Smooth muscle cell (in vitro differentiated cells): ENCODE results near the gene SPAG8. TPM values are rescaled to one million over a fixed set of nuclear protein-coding genes. Genes with fewer than 3 reads are reported as not detected.

Experiments
- DNase-seq: peaks from one replicate; lab custom pipeline; 2025; ENCODE audit not compliant: unreplicated experiment; lab: John Stamatoyannopoulos, UW
- H2AFZ ChIP-seq: fragments of 200-600 bp; sonication (generic); 2 replicates; pipeline ENCODE4 v1.6.0; 2016; ENCODE audit warnings: antibody characterized with exemption, low read depth, mild to moderate bottlenecking
- H3F3A ChIP-seq: fragments of 200-600 bp; sonication (generic); 2 replicates; pipeline ENCODE4 v1.6.0; 2017; ENCODE audit warnings: antibody characterized with exemption, low read depth
- H3K27ac ChIP-seq: fragments of 200-600 bp; sonication (generic); 2 replicates; pipeline ENCODE4 v1.5.1; 2016; ENCODE audit warnings: low read depth, mild to moderate bottlenecking
- H3K27me3 ChIP-seq: fragments of 200-600 bp; sonication (generic); 2 replicates; pipeline ENCODE4 v1.6.1; 2016; ENCODE audit warnings: low read depth, mild to moderate bottlenecking
- H3K36me3 ChIP-seq: fragments of 200-600 bp; sonication (generic); 2 replicates; pipeline ENCODE4 v1.5.1; 2016; ENCODE audit warnings: low read depth
- H3K4me1 ChIP-seq: fragments of 200-600 bp; sonication (generic); 2 replicates; pipeline ENCODE4 v1.5.1; 2016; ENCODE audit warnings: low read depth
- H3K4me2 ChIP-seq: fragments of 200-600 bp; sonication (generic); 2 replicates; pipeline ENCODE4 v1.6.0; 2016; ENCODE audit warnings: mild to moderate bottlenecking
- H3K4me3 ChIP-seq: fragments of 200-600 bp; sonication (generic); 2 replicates; pipeline ENCODE4 v1.5.1; 2016; ENCODE audit warnings: mild to moderate bottlenecking
- H3K79me2 ChIP-seq: fragments of 200-600 bp; sonication (generic); 2 replicates; pipeline ENCODE4 v1.6.0; 2016; ENCODE audit warnings: low read depth, mild to moderate bottlenecking
- H3K9ac ChIP-seq: fragments of 200-600 bp; sonication (generic); 2 replicates; pipeline ENCODE4 v1.6.0; 2016; ENCODE audit warnings: low read depth
- H3K9me3 ChIP-seq: fragments of 200-600 bp; sonication (generic); replicated peaks from 2 replicates; pipeline ENCODE4 v1.5.1; 2016; ENCODE audit warnings: low read depth
- H4K20me1 ChIP-seq: fragments of 200-600 bp; sonication (generic); 2 replicates; pipeline ENCODE4 v1.6.0; 2016; ENCODE audit warnings: low read depth
- WGBS: methylation state at CpG from one replicate; pipeline ENCODE4 v1.1.7; 2016; ENCODE audit warnings: low lambda C conversion rate; 5-methylcytosine and 5-hydroxymethylcytosine counted together
- polyA plus RNA-seq: library from polyadenylated mRNA; unstranded; fragments of >200 nt; fragmentation: Nextera tagmentation; extraction: Ambion mirVana; gene quantifications from 2 replicates; pipeline ENCODE4 v1.2.1, GENCODE V29; 2016
- total RNA-seq: library from RNA; depleted of rRNA; stranded (reverse); fragments of >200 nt; gene quantifications from 2 replicates; pipeline ENCODE4 v1.2.3, GENCODE V29; 2014
- TF ChIP-seq, protein P1 (sequence below): fragments of 200-600 bp; sonication (generic); IDR thresholded peaks from 2 replicates; pipeline ENCODE4 v1.5.1; 2017; ENCODE audit warnings: borderline replicate concordance, mild to moderate bottlenecking, antibody characterized with exemption; ENCODE audit not compliant: insufficient read depth, poor library complexity, severe bottlenecking

Gene SPAG8
- total and polyA plus RNA-seq, 2 experiments from 2014 or later: 1.2 TPM; not detected in 1

DNA sequence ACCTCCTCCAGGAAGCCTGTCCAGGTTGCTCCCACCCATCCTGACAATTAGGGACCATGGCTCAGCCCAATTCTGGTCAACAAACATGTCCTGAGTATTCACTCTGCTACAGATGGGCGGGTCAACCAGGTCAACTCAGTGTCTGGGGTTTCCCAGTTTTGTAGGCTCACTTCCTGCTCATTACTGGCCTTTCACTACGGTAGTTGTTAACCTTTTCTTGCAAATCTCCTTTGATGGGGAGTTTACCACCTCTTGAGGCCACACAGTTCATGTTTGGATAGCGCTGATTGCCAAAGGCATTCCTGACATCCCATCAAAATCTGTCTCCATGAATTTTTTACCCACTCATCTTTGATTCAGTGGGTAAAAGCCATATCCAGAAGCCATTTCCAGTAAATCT lies 30.7 kb upstream of the SPAG8 start:
- DNase-seq: no peak
- Histone ChIP-seq H3K79me2 (no peaks in the 10 kb centered on the region), H3K4me1 (peaks cover 13% of the 10 kb centered on the region), H3K27me3 (no peaks in the 10 kb centered on the region), H3F3A (peaks cover 16% of the 10 kb centered on the region), H3K4me2 (no peak overlapping the region), H3K9ac (no peak overlapping the region), H3K4me3 (no peak overlapping the region), H2AFZ (no peak overlapping the region), H3K36me3 (no peaks in the 10 kb centered on the region), H3K27ac (no peak overlapping the region), H3K9me3 (no peaks in the 10 kb centered on the region), H4K20me1 (no peaks in the 10 kb centered on the region)
- TF ChIP-seq, protein P1, sequence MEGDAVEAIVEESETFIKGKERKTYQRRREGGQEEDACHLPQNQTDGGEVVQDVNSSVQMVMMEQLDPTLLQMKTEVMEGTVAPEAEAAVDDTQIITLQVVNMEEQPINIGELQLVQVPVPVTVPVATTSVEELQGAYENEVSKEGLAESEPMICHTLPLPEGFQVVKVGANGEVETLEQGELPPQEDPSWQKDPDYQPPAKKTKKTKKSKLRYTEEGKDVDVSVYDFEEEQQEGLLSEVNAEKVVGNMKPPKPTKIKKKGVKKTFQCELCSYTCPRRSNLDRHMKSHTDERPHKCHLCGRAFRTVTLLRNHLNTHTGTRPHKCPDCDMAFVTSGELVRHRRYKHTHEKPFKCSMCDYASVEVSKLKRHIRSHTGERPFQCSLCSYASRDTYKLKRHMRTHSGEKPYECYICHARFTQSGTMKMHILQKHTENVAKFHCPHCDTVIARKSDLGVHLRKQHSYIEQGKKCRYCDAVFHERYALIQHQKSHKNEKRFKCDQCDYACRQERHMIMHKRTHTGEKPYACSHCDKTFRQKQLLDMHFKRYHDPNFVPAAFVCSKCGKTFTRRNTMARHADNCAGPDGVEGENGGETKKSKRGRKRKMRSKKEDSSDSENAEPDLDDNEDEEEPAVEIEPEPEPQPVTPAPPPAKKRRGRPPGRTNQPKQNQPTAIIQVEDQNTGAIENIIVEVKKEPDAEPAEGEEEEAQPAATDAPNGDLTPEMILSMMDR: no peak
- 93% methylated on average over 3 of the region's 3 CpGs for WGBS

- no peaks in the 10 kb centered on the region for H3K36me3 ChIP-seq
- H3K27me3 ChIP-seq: no peaks in the 10 kb centered on the region
- H3K9me3 ChIP-seq: no peaks in the 10 kb centered on the region
- H3K4me2 ChIP-seq: no peak overlapping the region
- no peak overlapping the region for H3K4me3 ChIP-seq
- H3K27ac ChIP-seq: no peak overlapping the region
- whole genome bisulfite sequencing: 96% methylated on average over 17 of the region's 17 CpGs
- H3K79me2 ChIP-seq: no peaks in the 10 kb centered on the region
- H2AFZ ChIP-seq: no peak overlapping the region
- no peaks in the 10 kb centered on the region for H4K20me1 ChIP-seq
- no peak for DNase-seq
- no peak overlapping the region for H3K9ac ChIP-seq
- TF ChIP-seq, protein P1: no peak
- H3K4me1 ChIP-seq: peaks cover 13% of the 10 kb centered on the region
- peaks cover 11% of the 10 kb centered on the region for H3F3A ChIP-seq
Observed at GRCh38 chr9:35842020-35842745, 30.1 kb upstream of the SPAG8 start.

DNA sequence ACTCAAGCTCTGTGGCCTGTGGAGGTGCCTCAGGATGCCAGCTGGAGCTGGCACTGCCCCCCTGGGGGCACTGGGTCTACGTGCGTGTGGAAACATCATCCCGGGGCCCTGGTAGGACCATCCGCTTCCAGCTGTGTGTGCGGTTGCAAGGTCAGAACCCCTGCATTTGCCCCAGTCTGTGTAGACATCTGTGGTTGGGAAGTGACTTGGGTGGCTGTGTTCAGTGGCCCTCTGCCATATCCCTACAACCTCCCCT lies 29.5 kb upstream of the SPAG8 start:
- WGBS: 74% methylated on average over 5 of the region's 5 CpGs
- no peaks in the 10 kb centered on the region for H3K79me2 ChIP-seq
- H3K36me3 ChIP-seq: no peaks in the 10 kb centered on the region
- no peak for DNase-seq
- H3F3A ChIP-seq: peaks cover 10% of the 10 kb centered on the region
- H2AFZ ChIP-seq: no peak overlapping the region
- H3K9me3 ChIP-seq: no peaks in the 10 kb centered on the region
- H3K4me3 ChIP-seq: no peak overlapping the region
- H4K20me1 ChIP-seq: no peaks in the 10 kb centered on the region
- peaks cover 13% of the 10 kb centered on the region for H3K4me1 ChIP-seq
- H3K4me2 ChIP-seq: no peak overlapping the region
- H3K27me3 ChIP-seq: no peaks in the 10 kb centered on the region
- TF ChIP-seq, protein P1: no peak
- no peak overlapping the region for H3K9ac ChIP-seq
- H3K27ac ChIP-seq: no peak overlapping the region
